ENCODE results near the gene CMIP.

The CMIP gene

DNA sequence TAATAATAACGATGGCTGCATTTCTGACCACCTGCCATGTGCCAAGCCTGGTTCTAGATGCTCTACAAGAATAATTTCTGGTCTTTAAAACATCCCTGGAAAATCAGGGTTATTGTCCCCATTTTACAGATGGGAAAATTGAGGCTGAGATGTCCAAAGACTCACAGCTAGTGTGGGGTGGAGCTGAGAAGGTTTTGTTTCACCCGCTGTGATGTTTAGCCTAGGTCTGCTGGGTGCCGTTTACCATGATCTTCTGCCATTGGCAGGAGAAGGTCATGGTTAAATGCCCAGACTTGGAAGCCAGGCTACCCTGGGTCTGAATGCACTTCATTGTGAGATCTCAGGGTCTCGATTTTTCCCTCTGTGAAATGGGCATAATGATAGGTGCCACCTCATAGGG, 175.4 kb downstream of the CMIP start:
- Histone ChIP-seq H2AFZ (ENCODE audit: low read depth, low read length, severe bottlenecking) (no peak overlapping the region), H3F3A (ENCODE audit: insufficient read depth) (no peaks in the 10 kb centered on the region), H3K4me2 (ENCODE audit: low read depth, low read length, poor library complexity, severe bottlenecking) (no peak overlapping the region), H3K27me3 (ENCODE audit: low read length) (no peaks in the 10 kb centered on the region), H3K36me3 (ENCODE audit: low read length) (no peaks in the 10 kb centered on the region), H3K9ac (ENCODE audit: low read length) (no peak overlapping the region), H3K27ac (ENCODE audit: low read depth, low read length) (no peak overlapping the region), H3K4me3 (ENCODE audit: insufficient read depth, low read length, poor library complexity, severe bottlenecking) (no peak overlapping the region), H3K9me3 (ENCODE audit: insufficient read depth, low read length) (no peaks in the 10 kb centered on the region), H3K79me2 (ENCODE audit: insufficient read depth, low read length) (no peaks in the 10 kb centered on the region), H3K9me2 (replicated peaks; ENCODE audit: insufficient read depth, low read length) (no peaks in the 10 kb centered on the region), H4K20me1 (ENCODE audit: low read depth, low read length) (no peaks in the 10 kb centered on the region; the same call in 1 of the 2 replicates)
- TF ChIP-seq, protein P1, sequence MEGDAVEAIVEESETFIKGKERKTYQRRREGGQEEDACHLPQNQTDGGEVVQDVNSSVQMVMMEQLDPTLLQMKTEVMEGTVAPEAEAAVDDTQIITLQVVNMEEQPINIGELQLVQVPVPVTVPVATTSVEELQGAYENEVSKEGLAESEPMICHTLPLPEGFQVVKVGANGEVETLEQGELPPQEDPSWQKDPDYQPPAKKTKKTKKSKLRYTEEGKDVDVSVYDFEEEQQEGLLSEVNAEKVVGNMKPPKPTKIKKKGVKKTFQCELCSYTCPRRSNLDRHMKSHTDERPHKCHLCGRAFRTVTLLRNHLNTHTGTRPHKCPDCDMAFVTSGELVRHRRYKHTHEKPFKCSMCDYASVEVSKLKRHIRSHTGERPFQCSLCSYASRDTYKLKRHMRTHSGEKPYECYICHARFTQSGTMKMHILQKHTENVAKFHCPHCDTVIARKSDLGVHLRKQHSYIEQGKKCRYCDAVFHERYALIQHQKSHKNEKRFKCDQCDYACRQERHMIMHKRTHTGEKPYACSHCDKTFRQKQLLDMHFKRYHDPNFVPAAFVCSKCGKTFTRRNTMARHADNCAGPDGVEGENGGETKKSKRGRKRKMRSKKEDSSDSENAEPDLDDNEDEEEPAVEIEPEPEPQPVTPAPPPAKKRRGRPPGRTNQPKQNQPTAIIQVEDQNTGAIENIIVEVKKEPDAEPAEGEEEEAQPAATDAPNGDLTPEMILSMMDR (IDR thresholded peaks at IDR 0.05; ENCODE audit: insufficient read depth, low read length, poor library complexity, severe bottlenecking) = no peak
- TF ChIP-seq EZH2phosphoT487 (conservative IDR thresholded peaks at IDR 0.05; ENCODE audit: low read length) = no peak

DNA sequence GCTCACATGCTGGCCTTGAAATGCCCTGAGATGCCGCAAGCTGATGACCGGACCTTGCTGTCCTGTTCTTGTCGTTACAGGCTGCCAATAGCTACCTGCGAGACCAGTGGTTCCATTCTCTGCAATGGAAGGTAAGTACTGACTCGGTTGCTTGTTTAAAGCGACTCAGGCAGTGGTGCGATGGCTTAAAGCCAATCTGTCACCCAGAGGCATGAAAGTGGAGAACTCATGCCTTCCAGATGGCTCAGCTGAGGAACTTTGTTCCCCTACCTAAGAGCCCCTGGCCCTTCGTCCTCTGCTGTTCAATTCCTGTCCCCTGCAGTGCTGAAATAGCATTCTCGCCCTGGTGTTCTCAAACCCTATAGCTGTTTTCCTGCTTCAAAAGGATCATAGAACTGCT, 176.2 kb downstream of the CMIP start:
- no peaks in the 10 kb centered on the region for H3K79me2 ChIP-seq (ENCODE audit: insufficient read depth, low read length)
- H3K36me3 ChIP-seq (ENCODE audit: low read length) = no peaks in the 10 kb centered on the region
- H3F3A ChIP-seq (ENCODE audit: insufficient read depth) = no peaks in the 10 kb centered on the region
- no peak overlapping the region for H3K9ac ChIP-seq (ENCODE audit: low read length)
- no peaks in the 10 kb centered on the region for H3K27me3 ChIP-seq (ENCODE audit: low read length)
- H3K4me3 ChIP-seq (ENCODE audit: insufficient read depth, low read length, poor library complexity, severe bottlenecking) = no peak overlapping the region
- TF ChIP-seq, protein P1 (IDR thresholded peaks at IDR 0.05; ENCODE audit: insufficient read depth, low read length, poor library complexity, severe bottlenecking) = no peak
- TF ChIP-seq EZH2phosphoT487 (conservative IDR thresholded peaks at IDR 0.05; ENCODE audit: low read length) = no peak
- no peak overlapping the region for H3K27ac ChIP-seq (ENCODE audit: low read depth, low read length)
- H2AFZ ChIP-seq (ENCODE audit: low read depth, low read length, severe bottlenecking) = no peak overlapping the region
- H3K9me2 ChIP-seq (replicated peaks; ENCODE audit: insufficient read depth, low read length) = no peaks in the 10 kb centered on the region
- H3K4me2 ChIP-seq (ENCODE audit: low read depth, low read length, poor library complexity, severe bottlenecking) = no peak overlapping the region
- H4K20me1 ChIP-seq (ENCODE audit: low read depth, low read length) = no peaks in the 10 kb centered on the region; the same call in 1 of the 2 replicates
- no peaks in the 10 kb centered on the region for H3K9me3 ChIP-seq (ENCODE audit: insufficient read depth, low read length)

DNA sequence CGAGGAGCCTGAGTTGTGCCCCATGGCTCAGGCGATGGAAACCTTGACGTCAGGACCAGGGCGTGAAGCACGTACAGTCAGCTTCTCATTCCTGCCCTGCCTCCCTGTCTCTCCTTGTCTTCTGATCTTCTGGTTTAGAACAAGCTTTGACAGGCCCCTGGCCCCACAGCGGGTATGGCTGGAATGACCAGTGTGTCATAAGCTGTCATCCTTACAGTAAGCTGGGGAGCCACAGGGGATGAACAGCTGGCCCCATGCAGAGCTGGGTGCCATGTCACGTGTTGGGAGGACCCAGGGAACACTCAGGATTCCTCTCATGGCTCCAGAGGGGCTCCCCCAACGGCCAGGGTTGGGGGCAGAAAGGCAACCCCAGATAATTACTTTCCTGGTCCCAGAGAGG, 176.9 kb downstream of the CMIP start:
- Histone ChIP-seq H3K27me3 (ENCODE audit: low read length) (no peaks in the 10 kb centered on the region), H3K4me2 (ENCODE audit: low read depth, low read length, poor library complexity, severe bottlenecking) (no peak overlapping the region), H3K9ac (ENCODE audit: low read length) (no peak overlapping the region), H3F3A (ENCODE audit: insufficient read depth) (no peaks in the 10 kb centered on the region), H3K9me2 (replicated peaks; ENCODE audit: insufficient read depth, low read length) (no peaks in the 10 kb centered on the region), H4K20me1 (ENCODE audit: low read depth, low read length) (no peaks in the 10 kb centered on the region; the same call in 1 of the 2 replicates), H3K79me2 (ENCODE audit: insufficient read depth, low read length) (no peaks in the 10 kb centered on the region), H3K27ac (ENCODE audit: low read depth, low read length) (no peak overlapping the region), H2AFZ (ENCODE audit: low read depth, low read length, severe bottlenecking) (no peak overlapping the region), H3K4me3 (ENCODE audit: insufficient read depth, low read length, poor library complexity, severe bottlenecking) (no peak overlapping the region), H3K9me3 (ENCODE audit: insufficient read depth, low read length) (no peaks in the 10 kb centered on the region), H3K36me3 (ENCODE audit: low read length) (no peaks in the 10 kb centered on the region)
- TF ChIP-seq, protein P1 (IDR thresholded peaks at IDR 0.05; ENCODE audit: insufficient read depth, low read length, poor library complexity, severe bottlenecking) = no peak
- TF ChIP-seq EZH2phosphoT487 (conservative IDR thresholded peaks at IDR 0.05; ENCODE audit: low read length) = no peak
